Measurements from ENCODE around the gene CXCR6.

CXCR6 gene

GRCh38 chr3:45986303-45986982 is 43.2 kb downstream of the CXCR6 start:
- DNase-seq (ENCODE audit: low read depth), result peak; percentile 95
- H3K4me3 ChIP-seq (ENCODE audit: low read depth, low read length), result peak overlapping the region; percentile 6; the same call in 1 of the 2 replicates
- TF ChIP-seq CTCF (IDR thresholded peaks at IDR 0.05; ENCODE audit: control insufficient read depth, extremely low read depth, insufficient read depth), result no peak

GRCh38 chr3:45987368-45988291 is 44.4 kb downstream of the CXCR6 start:
- no peak overlapping the region for H3K4me3 ChIP-seq (ENCODE audit: low read depth, low read length)
- peak; percentile 54 for DNase-seq (ENCODE audit: low read depth)
- no peak for TF ChIP-seq CTCF (IDR thresholded peaks at IDR 0.05; ENCODE audit: control insufficient read depth, extremely low read depth, insufficient read depth)

GRCh38 chr3:45988362-45988761 is 45.1 kb downstream of the CXCR6 start:
- H3K4me3 ChIP-seq (ENCODE audit: low read depth, low read length), result no peak overlapping the region
- TF ChIP-seq CTCF (IDR thresholded peaks at IDR 0.05; ENCODE audit: control insufficient read depth, extremely low read depth, insufficient read depth), result no peak
- no peak for DNase-seq (ENCODE audit: low read depth)

- H3K4me3 ChIP-seq (ENCODE audit: low read depth, low read length), result no peak overlapping the region
- no peak for TF ChIP-seq CTCF (IDR thresholded peaks at IDR 0.05; ENCODE audit: control insufficient read depth, extremely low read depth, insufficient read depth)
- DNase-seq (ENCODE audit: low read depth), result no peak
Observed at GRCh38 chr3:45988804-45989203, 45.5 kb downstream of the CXCR6 start.

GRCh38 chr3:45990181-45990580 is 46.9 kb downstream of the CXCR6 start:
- no peak for TF ChIP-seq CTCF (IDR thresholded peaks at IDR 0.05; ENCODE audit: control insufficient read depth, extremely low read depth, insufficient read depth)
- DNase-seq (ENCODE audit: low read depth), result no peak
- no peak overlapping the region for H3K4me3 ChIP-seq (ENCODE audit: low read depth, low read length)

- DNase-seq (ENCODE audit: low read depth), result no peak
- no peak overlapping the region for H3K4me3 ChIP-seq (ENCODE audit: low read depth, low read length)
- no peak for TF ChIP-seq CTCF (IDR thresholded peaks at IDR 0.05; ENCODE audit: control insufficient read depth, extremely low read depth, insufficient read depth)
Observed at GRCh38 chr3:45991341-45991740, 48.1 kb downstream of the CXCR6 start.

Measured in LNCaP clone FGC (cell line).